AG04449 (cell line): Measurements from ENCODE around the gene ENAM.

ENCODE experiments used
- CTCF ChIA-PET: fragments of 350-600 bp; formaldehyde crosslinking; extraction: SDS; loops from one replicate; lab custom pipeline; 2021; ENCODE audit warnings: antibody characterized with exemption; lab: Yijun Ruan, JAX
- POLR2A ChIA-PET: fragments of 400-600, 350-600 bp; formaldehyde crosslinking; extraction: SDS; loops from one replicate; lab custom pipeline; 2020; ENCODE audit warnings: antibody characterized with exemption, inconsistent platforms; lab: Yijun Ruan, JAX
- DNase-seq: peaks from one replicate; pipeline ENCODE4 v3.0.0-alpha.2; 2010; ENCODE audit warnings: low read depth, low spot score
- H3K4me3 ChIP-seq: 2 replicates; pipeline ENCODE4 v1.5.1; 2011; ENCODE audit warnings: low read depth, mild to moderate bottlenecking, control low read depth, low read length
- CTCF ChIP-seq: IDR thresholded peaks from one replicate; pipeline ENCODE4 v1.5.1; 2011; ENCODE audit warnings: mild to moderate bottlenecking, moderate library complexity, low read length, control low read depth, inconsistent platforms; ENCODE audit not compliant: insufficient read depth; ENCODE audit errors: missing control alignments

The ENAM gene

GRCh38 chr4:70619288-70619687, 9.3 kb upstream of the ENAM start:
- POLR2A ChIA-PET, result no interaction called here
- DNase-seq, result no peak
- H3K4me3 ChIP-seq, result no peak overlapping the region
- TF ChIP-seq CTCF, result no peak
- CTCF ChIA-PET, result no interaction called here

- TF ChIP-seq CTCF, result no peak
- no peak overlapping the region for H3K4me3 ChIP-seq
- DNase-seq, result no peak
- POLR2A ChIA-PET, result no interaction called here
- CTCF ChIA-PET, result no interaction called here
Measured at GRCh38 chr4:70619778-70620177, 8.8 kb upstream of the ENAM start.

- no peak for TF ChIP-seq CTCF
- CTCF ChIA-PET, result no interaction called here
- no peak overlapping the region for H3K4me3 ChIP-seq
- POLR2A ChIA-PET, result no interaction called here
- no peak for DNase-seq
Measured at GRCh38 chr4:70623323-70623722, 5.2 kb upstream of the ENAM start.

- POLR2A ChIA-PET, result no interaction called here
- no peak for DNase-seq
Measured at GRCh38 chr4:70624226-70624793, 4.2 kb upstream of the ENAM start.

GRCh38 chr4:70627620-70628019, 924 bp upstream of the ENAM start:
- ChIA-PET POLR2A (no interaction called here), CTCF (interaction anchor here (0.8 to 3.6 kb wide), 3 partner anchors 11 to 26 kb away, joined by 3 to 11 read pairs (median 7); no protein-coding TSS in a partner anchor)
- no peak overlapping the region for H3K4me3 ChIP-seq
- no peak for TF ChIP-seq CTCF
- no peak for DNase-seq

More at GRCh38 chr4:70624226-70624793, 4.2 kb upstream of the ENAM start:
- CTCF ChIA-PET, result no interaction called here
- no peak for TF ChIP-seq CTCF
- H3K4me3 ChIP-seq, result no peak overlapping the region

- TF ChIP-seq CTCF, result no peak
- CTCF ChIA-PET, result interaction anchor here (1.7 to 3.6 kb wide), 2 partner anchors 9 to 22 kb away, joined by 6 to 11 read pairs; no protein-coding TSS in a partner anchor
- POLR2A ChIA-PET, result no interaction called here
Measured at GRCh38 chr4:70629469-70630090, 1.0 kb downstream of the ENAM start.

More at GRCh38 chr4:70629469-70630090, 1.0 kb downstream of the ENAM start:
- no peak for DNase-seq
- H3K4me3 ChIP-seq, result no peak overlapping the region
